ENCODE results near the gene RBMS1.

Gene RBMS1

GRCh38 chr2:160253440-160254188 lies 240.0 kb downstream of the RBMS1 start:
- no peak for DNase-seq (ENCODE audit: low spot score)

DNA sequence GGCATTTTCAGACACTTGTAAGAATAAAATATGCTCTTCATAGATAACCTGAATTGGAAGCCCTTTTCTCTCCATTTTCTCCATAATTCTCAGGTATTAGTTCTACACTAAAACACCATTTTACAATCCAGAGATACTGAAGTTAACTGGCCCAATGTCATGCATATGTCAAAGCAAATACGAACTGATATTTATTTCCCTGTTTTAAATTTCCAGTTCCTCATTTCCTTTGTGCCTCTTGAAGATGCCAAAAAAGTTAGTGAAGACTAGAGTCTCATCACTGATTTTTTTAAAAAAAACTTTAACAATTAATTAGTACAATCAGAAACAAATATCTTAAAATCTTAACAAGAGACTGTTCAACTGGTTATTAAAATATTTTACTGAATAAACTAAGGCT lies 240.7 kb downstream of the RBMS1 start:
- no peak for DNase-seq (ENCODE audit: low spot score)

DNA sequence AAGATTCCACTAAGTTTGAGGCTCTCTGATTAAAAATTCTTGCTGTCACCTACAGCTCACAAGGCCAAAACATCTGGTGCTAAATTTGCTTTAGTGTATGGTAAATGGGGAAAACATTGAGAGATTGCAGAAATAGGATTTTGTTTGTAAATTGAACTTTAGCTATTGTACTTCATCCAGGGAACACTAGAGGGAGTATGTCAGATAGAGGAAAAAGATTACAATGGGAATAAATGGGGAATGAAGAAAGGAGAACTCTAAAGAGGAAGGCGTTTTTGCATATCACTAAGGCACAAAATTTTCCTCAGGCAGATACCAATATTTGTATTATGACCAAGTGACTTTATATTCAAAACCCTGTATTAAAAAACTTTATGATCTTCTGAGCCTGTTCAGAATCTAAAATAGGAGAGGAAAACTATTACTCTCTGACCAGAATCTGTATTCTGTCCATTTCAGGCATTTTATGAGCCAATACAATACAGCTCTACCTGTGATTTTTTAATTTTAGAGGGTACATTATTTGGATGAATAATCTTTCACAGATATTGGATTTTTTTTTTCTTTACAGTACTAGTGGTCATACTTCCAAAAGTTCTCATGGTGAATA lies 241.2 kb downstream of the RBMS1 start:
- DNase-seq (ENCODE audit: low spot score) = peak; percentile 45

GRCh38 chr2:160251569-160251968 lies 242.0 kb downstream of the RBMS1 start:
- no peak for DNase-seq (ENCODE audit: low spot score)

DNA sequence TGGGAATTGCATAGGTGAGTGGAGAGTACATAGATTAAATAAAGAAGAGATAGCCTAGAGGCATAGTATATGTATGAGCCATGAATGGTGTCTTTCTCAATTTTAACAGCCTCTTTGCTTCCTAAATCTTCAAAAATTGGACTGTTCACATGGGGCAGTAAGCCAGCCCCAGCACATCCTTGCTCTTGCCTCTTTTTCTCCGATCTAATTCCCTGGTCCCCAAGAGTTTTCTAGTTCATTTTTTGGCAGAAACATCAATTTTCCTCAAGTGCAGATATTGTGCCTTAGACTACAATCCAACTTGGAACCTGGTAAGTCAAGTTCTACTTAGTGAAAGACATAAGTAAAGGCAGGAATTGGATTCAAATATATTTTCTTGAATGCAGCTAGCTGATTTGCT lies 243.7 kb downstream of the RBMS1 start:
- DNase-seq (ENCODE audit: low spot score) = no peak

DNA sequence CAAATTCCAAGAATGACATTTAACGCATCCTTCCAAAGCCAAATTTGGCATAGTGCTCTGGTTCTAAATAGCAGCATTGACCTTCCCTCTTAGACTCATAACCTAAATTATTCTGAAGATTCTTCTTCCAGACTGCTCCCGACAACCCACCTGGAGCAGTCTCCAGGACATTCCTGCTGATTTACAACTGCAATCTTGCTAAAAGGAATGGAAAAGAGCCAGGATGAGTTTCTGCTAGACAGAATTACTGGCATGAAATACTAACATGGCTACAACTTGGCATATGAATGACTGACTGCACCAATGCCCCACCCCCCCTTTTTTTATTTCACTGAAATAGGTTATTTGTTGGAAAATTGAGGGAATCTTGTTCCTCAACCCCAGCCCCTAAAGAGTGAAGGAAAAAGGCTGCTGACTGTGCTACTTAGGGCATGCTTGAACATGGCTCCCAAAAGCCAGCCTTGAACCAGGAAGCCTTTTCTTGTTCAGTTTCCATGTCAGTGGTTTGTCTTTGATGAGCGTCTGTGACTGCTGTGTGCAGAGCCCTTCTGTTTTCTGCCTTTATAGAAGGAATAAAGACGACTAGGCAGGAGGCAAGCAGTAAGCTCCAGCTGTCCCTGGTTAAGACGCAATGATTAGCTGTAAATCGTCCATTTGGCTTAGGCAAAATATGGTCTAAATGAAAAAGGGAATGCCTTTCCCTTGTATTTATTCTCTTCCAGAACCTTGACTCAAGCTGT lies 246.1 kb downstream of the RBMS1 start:
- DNase-seq (ENCODE audit: low spot score) = no peak

DNA sequence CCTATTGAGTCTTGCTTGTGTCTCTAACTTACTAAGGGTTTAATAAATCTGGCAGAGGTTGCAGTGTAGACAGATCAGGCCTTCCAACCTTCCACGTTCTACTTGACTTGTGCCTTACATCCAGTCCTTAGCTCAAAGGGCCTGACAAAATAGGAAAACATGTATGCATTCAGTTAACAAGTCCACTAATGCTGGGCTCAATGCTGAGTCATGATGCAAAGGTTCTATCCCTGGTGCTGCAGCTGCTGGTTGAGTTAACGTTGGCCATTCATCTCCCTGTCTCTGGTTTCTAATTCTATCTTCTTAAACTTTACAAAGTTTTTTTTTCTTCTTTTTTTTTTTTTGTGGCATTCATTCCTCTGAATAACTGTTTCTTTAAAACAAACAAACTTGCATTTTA lies 247.3 kb downstream of the RBMS1 start:
- DNase-seq (ENCODE audit: low spot score) = no peak

- DNase-seq (ENCODE audit: low spot score) = no peak
Observed at GRCh38 chr2:160245614-160246155, 247.9 kb downstream of the RBMS1 start.

DNA sequence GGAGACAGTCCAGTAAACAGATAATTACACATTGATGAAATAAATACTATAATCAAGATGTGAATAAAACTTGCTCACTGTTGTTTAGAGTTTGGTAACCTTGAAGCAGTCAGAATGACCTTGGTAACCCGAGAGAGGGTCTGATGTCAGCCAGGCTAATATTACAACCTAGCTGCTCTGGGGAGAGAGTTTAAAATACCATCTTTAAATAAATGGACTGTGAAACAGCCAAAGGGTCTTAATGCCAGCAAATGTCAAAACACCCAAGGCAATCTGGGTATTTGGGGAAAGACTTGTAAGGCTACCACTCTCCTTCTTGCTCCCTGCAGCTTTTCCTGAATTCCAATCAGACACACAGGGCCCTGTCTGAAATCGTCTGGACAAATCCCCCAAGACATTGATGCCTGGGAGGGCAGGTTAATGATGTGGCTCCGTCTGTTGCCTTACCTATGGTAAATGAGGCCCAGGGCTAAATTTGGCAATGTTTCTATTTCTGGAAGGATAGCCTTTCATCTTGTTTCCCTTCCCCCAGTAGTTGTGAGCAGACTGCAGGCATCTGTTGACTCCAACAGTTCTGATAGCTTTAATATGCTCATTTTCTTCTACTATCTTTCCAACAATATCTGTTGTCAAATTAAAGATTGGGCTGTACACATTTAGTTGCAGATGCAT lies 250.6 kb downstream of the RBMS1 start:
- DNase-seq (ENCODE audit: low spot score) = no peak

DNA sequence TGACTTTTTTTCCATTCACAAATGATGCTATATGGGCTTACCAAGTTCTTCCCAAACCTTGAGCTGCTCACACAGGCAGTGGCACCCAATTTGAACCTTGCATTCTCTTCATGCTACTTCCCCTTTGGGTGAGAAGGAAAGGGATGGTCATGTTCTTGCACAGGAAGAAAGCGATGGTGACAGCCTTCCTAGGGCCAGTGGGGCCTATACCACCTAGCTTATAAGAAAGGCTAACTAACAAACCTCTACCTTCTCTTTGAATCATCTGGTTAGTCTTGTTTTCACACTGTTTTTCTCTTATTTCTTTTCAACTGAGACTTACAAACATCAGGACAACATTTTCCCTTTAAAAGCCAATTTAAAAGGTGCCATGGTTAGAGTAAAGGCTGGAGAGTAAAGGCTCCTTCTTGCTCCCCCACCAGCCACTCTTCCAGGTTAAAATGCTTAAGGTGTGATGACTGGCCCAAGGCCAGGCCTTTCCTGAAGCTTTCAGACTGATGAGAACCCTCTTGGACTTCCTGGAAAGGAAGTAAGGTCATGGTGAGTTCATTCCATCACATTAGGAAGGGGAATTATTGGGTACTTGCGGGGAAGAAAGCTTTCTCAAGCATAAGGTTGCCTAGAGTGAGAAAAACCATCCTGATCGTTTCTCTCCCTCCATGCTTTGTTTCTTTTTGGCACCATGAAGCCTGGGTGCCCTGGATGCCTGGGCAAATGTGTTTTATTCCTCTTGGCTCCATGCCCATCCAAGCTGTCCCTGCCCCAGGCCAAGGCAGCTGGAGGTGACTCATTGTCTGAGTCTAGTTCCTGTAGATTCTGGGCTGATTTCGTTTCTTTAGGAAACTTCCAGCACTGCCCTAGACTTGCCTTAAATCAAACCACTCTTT lies 252.1 kb downstream of the RBMS1 start:
- DNase-seq (ENCODE audit: low spot score) = no peak

DNA sequence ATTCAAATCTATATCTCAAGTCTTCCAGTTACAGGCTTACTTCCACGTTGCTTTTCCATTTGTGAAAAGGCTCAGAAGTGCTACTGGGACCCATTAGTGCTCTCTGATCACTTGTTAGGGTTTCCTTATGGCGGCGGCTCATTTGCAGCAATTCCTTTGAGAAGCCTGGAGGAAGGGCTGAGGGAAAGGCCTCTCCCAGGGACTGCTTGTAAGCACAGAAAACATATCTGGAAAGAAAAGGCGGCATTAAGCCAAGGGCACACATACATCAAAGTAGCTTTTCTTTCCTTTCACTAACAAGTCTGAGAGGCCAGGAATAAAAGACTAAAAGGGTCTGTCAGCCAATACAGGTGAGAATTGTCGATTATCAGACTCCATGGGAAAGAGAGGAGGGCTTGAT lies 254.2 kb downstream of the RBMS1 start:
- no peak for DNase-seq (ENCODE audit: low spot score)

DNA sequence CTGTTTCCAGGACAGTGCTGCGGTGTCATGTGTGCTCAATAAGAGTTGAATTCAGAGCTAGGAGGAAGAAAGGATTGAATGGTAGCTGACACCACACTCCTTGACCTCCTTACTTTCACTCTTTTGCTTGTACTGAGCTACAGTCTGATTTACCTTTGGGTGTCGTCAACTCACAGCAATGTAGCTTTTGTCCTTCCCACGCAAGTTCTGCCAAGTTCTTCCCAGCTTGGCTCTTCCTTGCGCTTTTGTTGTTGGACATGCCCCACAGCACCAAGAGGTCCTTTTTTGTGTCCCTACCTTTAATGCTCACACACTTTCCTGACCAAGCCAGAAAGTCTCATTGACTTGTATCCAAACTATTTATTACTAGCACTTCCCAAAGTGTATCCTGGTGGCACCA lies 255.2 kb downstream of the RBMS1 start:
- DNase-seq (ENCODE audit: low spot score) = no peak

- no peak for DNase-seq (ENCODE audit: low spot score)
Observed at GRCh38 chr2:160232905-160233475, 260.6 kb downstream of the RBMS1 start.

GRCh38 chr2:160229591-160229990 lies 264.0 kb downstream of the RBMS1 start:
- no peak for DNase-seq (ENCODE audit: low spot score)

GRCh38 chr2:160228141-160228917 lies 265.3 kb downstream of the RBMS1 start:
- DNase-seq (ENCODE audit: low spot score) = no peak

- DNase-seq (ENCODE audit: low spot score) = no peak
Observed at GRCh38 chr2:160227293-160227915, 266.2 kb downstream of the RBMS1 start.

DNA sequence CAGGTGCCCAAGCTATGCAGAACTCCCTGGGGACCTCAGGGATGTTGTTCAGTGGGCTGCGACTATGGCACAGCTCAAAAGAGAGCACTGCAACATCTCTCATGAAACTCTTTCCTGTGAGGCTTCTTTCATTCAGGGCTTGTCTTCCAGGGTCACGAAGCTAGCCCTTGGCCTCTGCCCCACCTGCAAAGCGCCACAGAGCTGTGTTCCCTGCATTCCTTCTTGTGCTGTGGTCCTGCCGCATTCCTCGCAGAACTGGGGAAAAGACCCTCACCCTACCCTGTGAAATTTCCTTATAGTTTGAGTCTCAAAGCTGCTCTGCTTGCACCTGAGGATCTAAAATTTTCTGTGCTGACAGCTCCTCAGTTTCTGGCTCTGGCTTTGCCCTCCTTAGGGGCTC lies 267.2 kb downstream of the RBMS1 start:
- no peak for DNase-seq (ENCODE audit: low spot score)

DNA sequence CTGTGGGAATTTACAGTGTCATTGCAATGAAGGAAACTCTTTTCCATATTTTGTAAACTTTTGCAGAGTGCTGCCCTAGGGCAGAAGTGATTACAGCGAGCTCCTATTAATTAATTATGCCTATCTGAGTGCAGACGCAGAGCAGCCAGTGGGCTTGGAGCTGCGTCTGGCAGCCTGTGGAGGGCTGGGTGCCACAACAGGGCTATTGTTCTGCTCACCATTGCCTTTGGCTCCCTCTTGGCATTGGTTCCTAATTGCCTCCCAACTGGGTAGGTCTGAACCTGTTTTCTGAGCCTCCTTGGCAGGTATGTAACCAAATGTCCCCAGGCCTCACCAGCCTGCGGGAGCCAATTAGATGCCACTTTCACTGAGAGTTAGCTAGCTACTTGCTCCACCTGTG lies 267.9 kb downstream of the RBMS1 start:
- no peak for DNase-seq (ENCODE audit: low spot score)

DNA sequence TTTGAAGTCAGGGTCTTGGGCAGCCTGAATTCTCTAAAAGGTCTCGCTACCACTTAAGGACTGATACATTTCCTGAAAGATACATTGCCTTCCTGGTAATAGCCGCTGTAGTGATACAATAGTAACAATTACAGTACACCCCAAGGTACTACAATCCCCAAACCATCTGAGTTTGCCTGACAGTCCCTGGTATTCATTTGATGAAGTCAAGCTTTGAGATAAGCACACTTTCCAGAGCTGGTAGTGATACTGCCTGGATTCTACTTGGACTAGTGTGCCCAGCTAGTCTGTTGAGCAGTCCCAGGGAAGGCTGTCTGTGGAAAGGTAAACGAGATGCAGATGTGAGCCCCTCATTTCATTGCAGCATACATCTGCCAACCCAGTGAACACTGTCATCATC lies 269.1 kb downstream of the RBMS1 start:
- no peak for DNase-seq (ENCODE audit: low spot score)

DNA sequence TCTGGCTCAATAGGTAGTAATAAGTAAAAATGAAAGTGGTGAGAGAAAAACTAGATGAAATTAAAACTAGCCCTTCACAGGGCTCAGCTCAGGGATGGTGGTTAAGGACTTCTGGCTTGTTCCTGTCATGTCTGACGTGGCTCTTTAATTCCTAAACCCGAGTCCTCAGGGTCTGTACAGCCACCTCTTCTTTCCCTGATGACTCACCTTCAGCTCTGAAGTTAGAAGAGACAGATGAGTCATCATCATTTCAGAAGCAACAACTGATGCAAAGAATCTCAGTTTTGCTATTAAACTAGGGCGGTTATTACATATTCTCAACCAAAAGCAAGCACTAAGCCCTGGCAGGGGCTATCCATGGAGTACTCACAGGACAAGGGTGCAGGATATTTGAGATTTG lies 269.5 kb downstream of the RBMS1 start:
- DNase-seq (ENCODE audit: low spot score) = no peak

Measured in NAMALWA (cell line).